ENCODE results near the gene IGFBP5. TPM values are rescaled to one million over a fixed set of nuclear protein-coding genes. Genes with fewer than 3 reads are reported as not detected.
A peak's percentile ranks its signal among the peaks of the same experiment; 100 is the strongest.

IGFBP5 gene
- total RNA-seq, 1 donor from 2014 or later, result 73.9 TPM

DNA sequence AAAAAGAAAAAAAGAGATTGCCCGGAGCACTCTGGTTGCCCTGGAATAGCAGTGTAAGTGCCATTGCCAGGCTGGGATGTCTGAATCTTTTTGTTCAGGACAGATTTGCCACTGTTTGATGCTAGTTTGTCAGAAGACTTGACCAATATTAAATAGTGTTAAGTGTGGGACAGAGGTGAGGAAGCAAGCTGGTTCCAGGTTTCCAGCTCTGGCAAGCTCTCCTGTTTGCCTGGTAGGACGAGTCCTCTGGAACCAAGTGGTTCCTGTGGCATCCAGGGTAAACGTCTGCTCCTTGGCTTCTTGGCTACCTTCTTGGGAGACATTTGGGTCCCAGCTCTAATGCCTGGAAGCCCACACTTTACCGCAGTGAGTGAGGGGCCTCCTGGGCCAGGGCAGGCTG lies 20.8 kb upstream of the IGFBP5 start:
- no peaks in the 10 kb centered on the region for H3K9me3 Mint-ChIP-seq (ENCODE audit: low read depth)
- peaks cover 6% of the 10 kb centered on the region for H3K27me3 Mint-ChIP-seq
- H3K27ac Mint-ChIP-seq, result no peak overlapping the region
- H3K4me1 Mint-ChIP-seq (ENCODE audit: low read depth), result no peaks in the 10 kb centered on the region
- no peak overlapping the region for H3K4me3 Mint-ChIP-seq (ENCODE audit: low read depth)
- H3K36me3 Mint-ChIP-seq (ENCODE audit: insufficient read depth), result no peaks in the 10 kb centered on the region
- TF ChIP-seq, protein P1, sequence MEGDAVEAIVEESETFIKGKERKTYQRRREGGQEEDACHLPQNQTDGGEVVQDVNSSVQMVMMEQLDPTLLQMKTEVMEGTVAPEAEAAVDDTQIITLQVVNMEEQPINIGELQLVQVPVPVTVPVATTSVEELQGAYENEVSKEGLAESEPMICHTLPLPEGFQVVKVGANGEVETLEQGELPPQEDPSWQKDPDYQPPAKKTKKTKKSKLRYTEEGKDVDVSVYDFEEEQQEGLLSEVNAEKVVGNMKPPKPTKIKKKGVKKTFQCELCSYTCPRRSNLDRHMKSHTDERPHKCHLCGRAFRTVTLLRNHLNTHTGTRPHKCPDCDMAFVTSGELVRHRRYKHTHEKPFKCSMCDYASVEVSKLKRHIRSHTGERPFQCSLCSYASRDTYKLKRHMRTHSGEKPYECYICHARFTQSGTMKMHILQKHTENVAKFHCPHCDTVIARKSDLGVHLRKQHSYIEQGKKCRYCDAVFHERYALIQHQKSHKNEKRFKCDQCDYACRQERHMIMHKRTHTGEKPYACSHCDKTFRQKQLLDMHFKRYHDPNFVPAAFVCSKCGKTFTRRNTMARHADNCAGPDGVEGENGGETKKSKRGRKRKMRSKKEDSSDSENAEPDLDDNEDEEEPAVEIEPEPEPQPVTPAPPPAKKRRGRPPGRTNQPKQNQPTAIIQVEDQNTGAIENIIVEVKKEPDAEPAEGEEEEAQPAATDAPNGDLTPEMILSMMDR (IDR thresholded peaks at IDR 0.05; ENCODE audit: unreplicated experiment), result no peak
- DNase-seq (ENCODE audit: low spot score, unreplicated experiment), result no peak

DNA sequence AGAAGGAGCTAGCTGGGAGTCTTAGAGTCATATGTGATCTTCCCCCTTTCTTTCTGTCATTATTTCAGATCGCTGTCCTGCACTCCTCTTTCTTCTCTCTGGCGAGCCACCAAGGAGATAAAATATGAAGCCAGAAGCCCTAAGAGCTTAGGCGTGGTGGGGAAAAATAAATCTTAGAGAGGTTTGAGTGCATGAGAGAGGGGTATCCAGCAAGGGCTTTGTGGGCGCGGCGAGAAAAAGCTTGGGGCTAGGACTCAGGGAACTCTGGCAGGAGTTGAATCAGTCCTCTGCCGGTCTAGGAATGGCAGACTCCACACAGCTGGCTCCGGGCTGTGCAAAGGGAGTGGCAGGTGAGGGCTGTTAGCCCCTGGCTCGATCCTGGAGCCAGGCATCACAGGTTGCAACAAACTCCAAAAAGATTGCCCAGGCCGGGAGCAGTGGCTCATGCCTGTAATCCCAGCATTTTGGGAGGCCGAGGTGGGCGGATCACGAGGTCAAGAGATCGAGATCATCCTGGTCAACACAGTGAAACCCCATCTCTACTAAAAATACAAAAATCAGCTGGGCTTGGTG lies 20.1 kb upstream of the IGFBP5 start:
- peak overlapping the region; percentile 15 for H3K27ac Mint-ChIP-seq
- no peaks in the 10 kb centered on the region for H3K9me3 Mint-ChIP-seq (ENCODE audit: low read depth)
- H3K4me3 Mint-ChIP-seq (ENCODE audit: low read depth), result no peak overlapping the region
- H3K27me3 Mint-ChIP-seq, result peaks cover 6% of the 10 kb centered on the region
- TF ChIP-seq, protein P1 (IDR thresholded peaks at IDR 0.05; ENCODE audit: unreplicated experiment), result no peak
- no peaks in the 10 kb centered on the region for H3K36me3 Mint-ChIP-seq (ENCODE audit: insufficient read depth)
- H3K4me1 Mint-ChIP-seq (ENCODE audit: low read depth), result no peaks in the 10 kb centered on the region
- DNase-seq (ENCODE audit: low spot score, unreplicated experiment), result no peak

DNA sequence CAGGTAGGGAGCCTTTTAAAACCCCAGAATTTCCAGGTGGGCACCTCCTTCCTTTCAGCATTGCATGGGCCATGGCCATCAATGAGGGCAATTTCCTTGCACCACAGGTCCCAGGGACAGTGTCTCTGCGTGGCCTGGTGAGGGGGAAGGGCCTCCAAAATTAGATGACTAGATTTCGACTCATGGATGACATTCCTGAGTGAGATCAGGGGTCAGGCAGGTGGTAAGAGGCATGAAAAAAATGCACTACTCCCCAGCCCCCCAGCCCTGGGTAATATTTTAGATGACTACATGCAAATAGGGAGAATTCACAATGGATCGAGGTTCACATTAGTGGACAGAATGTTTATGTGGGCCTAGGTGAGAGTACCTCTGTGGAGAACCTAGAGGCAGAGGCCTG lies 19.0 kb upstream of the IGFBP5 start:
- Mint-ChIP-seq H3K4me1 (ENCODE audit: low read depth) (no peaks in the 10 kb centered on the region), H3K27ac (no peak overlapping the region), H3K9me3 (ENCODE audit: low read depth) (peaks cover 2% of the 10 kb centered on the region), H3K4me3 (ENCODE audit: low read depth) (no peak overlapping the region), H3K27me3 (peaks cover 3% of the 10 kb centered on the region), H3K36me3 (ENCODE audit: insufficient read depth) (no peaks in the 10 kb centered on the region)
- TF ChIP-seq, protein P1 (IDR thresholded peaks at IDR 0.05; ENCODE audit: unreplicated experiment), result no peak
- no peak for DNase-seq (ENCODE audit: low spot score, unreplicated experiment)

DNA sequence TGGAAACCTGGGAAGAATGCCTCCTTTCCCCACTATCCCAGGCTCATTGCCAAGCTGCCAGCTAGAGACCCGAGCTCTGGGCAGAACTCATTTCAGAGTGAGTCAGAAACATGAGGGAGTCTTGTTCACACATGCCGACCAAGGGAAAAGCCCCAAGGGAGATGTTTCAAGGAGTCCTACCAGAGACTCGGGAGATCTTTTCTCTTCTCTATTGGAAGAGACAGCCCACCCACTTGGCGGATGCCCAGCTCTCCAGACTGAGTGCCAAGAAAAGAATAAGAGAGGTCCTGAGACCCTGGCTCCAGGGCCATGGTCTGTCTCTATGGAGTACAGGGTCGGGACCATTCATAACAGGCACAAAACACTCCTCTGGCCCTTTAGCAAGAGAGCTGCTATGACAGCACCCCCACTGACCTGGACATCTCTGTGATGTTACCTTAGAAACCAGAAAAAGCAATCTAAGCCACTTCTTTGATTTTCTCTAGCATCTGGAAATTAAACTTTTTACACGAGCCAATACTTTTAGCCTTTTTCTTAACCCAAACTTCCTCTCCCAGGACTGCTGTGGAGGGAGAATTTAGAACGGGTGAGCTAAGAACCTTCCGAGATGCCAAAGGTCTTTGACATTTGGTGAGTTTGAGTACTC lies 18.5 kb upstream of the IGFBP5 start:
- TF ChIP-seq, protein P1 (IDR thresholded peaks at IDR 0.05; ENCODE audit: unreplicated experiment), result no peak
- no peaks in the 10 kb centered on the region for H3K4me1 Mint-ChIP-seq (ENCODE audit: low read depth)
- no peak overlapping the region for H3K27ac Mint-ChIP-seq
- peaks cover 3% of the 10 kb centered on the region for H3K27me3 Mint-ChIP-seq
- DNase-seq (ENCODE audit: low spot score, unreplicated experiment), result no peak
- no peak overlapping the region for H3K4me3 Mint-ChIP-seq (ENCODE audit: low read depth)
- no peaks in the 10 kb centered on the region for H3K36me3 Mint-ChIP-seq (ENCODE audit: insufficient read depth)
- H3K9me3 Mint-ChIP-seq (ENCODE audit: low read depth), result peaks cover 5% of the 10 kb centered on the region

DNA sequence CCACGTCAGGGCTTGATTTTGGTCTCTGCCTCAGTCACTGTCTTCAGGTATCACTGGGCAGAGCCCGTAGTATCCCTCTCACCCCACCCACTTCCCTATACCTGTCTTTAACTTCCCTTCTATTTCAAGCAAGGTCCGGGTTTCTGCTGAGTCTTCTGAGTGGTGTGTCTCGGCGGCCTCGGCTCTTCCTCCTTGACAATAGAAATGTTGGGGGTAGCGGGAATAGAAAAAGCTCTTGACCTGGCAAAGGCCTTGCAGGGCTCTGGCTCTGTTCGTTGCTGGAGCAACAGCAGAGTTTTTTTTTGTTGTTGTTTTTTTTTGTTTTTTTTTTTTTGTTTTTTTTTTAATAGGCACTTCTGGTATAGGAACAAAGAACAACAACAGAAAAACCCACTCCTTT lies 16.0 kb upstream of the IGFBP5 start:
- TF ChIP-seq, protein P1 (IDR thresholded peaks at IDR 0.05; ENCODE audit: unreplicated experiment), result no peak
- no peak for DNase-seq (ENCODE audit: low spot score, unreplicated experiment)
- Mint-ChIP-seq H3K4me1 (ENCODE audit: low read depth) (no peaks in the 10 kb centered on the region), H3K4me3 (ENCODE audit: low read depth) (no peak overlapping the region), H3K27me3 (peaks cover 3% of the 10 kb centered on the region), H3K36me3 (ENCODE audit: insufficient read depth) (no peaks in the 10 kb centered on the region), H3K9me3 (ENCODE audit: low read depth) (peaks cover 5% of the 10 kb centered on the region), H3K27ac (no peak overlapping the region)
